Raji (cell line): ENCODE data around the gene RRAGC.

ENCODE experiments used
- POLR2A ChIP-seq: IDR thresholded peaks from 2 replicates; pipeline ENCODE4 v1.6.1; 2011; ENCODE audit warnings: low read depth, low read length, control low read depth; ENCODE audit not compliant: insufficient read depth

RRAGC gene

GRCh38 chr1:38804062-38804886 is 55.3 kb downstream of the RRAGC start:
- no peak for TF ChIP-seq POLR2A

GRCh38 chr1:38803647-38804046 is 55.9 kb downstream of the RRAGC start:
- no peak for TF ChIP-seq POLR2A

GRCh38 chr1:38800720-38801671 is 58.6 kb downstream of the RRAGC start:
- TF ChIP-seq POLR2A = no peak

- no peak for TF ChIP-seq POLR2A
Observed at GRCh38 chr1:38793299-38793698, 66.3 kb downstream of the RRAGC start.

- no peak for TF ChIP-seq POLR2A
Observed at GRCh38 chr1:38791892-38792291, 67.7 kb downstream of the RRAGC start.

- no peak for TF ChIP-seq POLR2A
Observed at GRCh38 chr1:38791164-38791515, 68.4 kb downstream of the RRAGC start.

- TF ChIP-seq POLR2A = no peak
Observed at GRCh38 chr1:38790422-38791163, 69.0 kb downstream of the RRAGC start.

GRCh38 chr1:38789498-38790169 is 69.9 kb downstream of the RRAGC start:
- no peak for TF ChIP-seq POLR2A

- no peak for TF ChIP-seq POLR2A
Observed at GRCh38 chr1:38788341-38789336, 70.9 kb downstream of the RRAGC start.
